ENCODE results near the gene LRRC4C.
A peak's percentile ranks its signal among the peaks of the same experiment; 100 is the strongest.

LRRC4C gene

GRCh38 chr11:40295466-40295865 lies 1164.0 kb downstream of the LRRC4C start:
- no peak for FAIRE-seq
- DNase-seq (ENCODE audit: low spot score): no peak

DNA sequence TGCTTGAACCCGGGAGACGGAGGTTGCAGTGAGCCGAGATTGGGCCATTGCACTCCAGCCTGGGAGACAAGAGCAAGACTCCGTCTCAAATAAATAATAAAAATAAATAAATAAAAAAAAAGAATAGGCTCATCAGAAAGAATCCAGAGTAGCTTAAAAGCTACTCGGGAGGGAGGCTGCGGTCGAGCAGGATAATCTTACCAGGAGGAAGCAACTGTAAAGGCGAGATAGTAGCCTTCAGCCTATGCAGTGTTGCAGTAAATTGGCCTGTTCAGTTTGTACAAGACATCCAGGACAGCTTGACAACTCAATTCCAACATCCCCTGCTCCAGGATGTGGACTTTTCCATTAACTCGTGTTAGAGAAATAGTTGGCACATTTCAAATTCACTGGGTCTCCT lies 1164.7 kb downstream of the LRRC4C start:
- no peak for FAIRE-seq
- DNase-seq (ENCODE audit: low spot score): no peak

DNA sequence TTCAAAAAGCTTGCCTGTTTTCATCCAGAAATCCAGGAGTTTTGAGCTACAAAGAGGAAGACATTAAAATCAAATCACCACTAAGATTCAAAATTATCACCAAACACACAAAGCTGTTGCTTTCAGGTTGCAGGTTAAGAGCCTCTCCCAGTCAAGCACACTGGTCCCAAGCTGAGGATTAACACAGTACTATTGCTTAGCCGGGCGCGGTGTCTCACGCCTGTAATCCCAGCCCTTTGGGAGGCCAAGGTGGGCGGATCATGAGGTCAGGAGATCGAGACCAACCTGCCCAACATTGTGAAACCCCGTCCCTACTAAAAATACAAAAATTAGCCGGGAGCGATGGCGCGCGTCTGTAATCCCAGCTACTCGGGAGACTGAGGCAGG lies 1165.1 kb downstream of the LRRC4C start:
- DNase-seq (ENCODE audit: low spot score): no peak

GRCh38 chr11:40293655-40294348 lies 1165.7 kb downstream of the LRRC4C start:
- DNase-seq (ENCODE audit: low spot score): peak; percentile 63

More for the DNA sequence above, 1165.1 kb downstream of the LRRC4C start:
- no peak for FAIRE-seq

DNA sequence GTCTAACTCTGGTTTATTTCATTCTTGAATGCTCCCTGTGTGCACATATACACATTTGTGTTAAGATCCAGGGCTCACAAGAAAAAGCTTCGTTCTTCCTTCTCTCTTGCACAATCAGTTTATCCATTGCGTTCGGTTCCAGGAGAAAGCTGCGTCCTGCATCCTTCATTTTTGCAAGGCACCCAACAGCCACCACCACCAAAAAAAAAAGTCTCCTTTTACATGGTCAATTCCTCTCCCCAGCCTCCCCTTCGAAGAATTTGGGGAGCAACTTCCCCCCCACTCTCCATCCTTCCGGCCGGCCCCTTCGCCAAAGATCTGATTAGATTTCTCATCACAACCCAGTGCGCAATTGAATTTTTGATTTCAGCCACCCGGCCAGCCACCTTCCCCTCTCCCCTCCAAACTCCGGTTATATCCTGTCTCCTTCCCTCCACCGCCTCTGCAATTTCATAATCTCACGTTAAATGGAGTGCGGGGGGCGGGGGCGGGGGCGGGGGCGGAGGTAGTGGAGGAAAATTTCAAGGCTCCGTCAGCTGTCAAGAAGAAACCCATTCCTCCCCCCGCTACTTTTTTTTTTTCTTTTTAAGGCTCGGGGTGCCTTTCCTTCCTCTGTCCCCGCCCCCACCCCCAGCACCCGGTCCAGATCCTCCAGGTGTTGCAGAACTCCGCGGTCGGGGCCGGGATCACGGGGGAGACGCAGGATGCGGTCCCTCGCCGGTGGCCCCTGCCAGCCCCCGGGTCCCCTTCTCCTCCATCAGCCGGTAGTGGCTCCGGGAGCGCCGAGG lies 1166.5 kb downstream of the LRRC4C start:
- no peak for FAIRE-seq
- DNase-seq (ENCODE audit: low spot score): no peak

More at GRCh38 chr11:40293655-40294348, 1165.7 kb downstream of the LRRC4C start:
- peak; percentile 69 for FAIRE-seq

DNA sequence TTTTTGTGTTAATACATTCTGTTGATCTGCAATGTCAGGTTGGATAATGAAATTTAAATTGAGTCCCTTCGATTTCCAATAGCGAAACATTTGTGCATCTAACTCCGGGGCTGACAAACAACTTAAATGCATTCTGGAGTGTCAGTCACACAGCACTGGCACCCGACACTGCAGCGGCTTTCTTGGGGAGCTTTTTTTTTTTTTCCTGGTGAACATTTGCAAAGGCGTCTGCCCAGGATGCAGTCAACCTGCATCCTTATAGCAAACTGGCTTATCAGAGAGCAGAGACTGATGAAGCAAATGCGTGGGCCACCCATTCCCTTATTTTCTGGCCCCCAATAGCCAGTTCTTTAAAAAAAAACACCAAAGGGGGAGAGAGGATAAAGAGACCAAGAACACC lies 1167.7 kb downstream of the LRRC4C start:
- FAIRE-seq (no peak), DNase-seq (ENCODE audit: low spot score) (no peak)

DNA sequence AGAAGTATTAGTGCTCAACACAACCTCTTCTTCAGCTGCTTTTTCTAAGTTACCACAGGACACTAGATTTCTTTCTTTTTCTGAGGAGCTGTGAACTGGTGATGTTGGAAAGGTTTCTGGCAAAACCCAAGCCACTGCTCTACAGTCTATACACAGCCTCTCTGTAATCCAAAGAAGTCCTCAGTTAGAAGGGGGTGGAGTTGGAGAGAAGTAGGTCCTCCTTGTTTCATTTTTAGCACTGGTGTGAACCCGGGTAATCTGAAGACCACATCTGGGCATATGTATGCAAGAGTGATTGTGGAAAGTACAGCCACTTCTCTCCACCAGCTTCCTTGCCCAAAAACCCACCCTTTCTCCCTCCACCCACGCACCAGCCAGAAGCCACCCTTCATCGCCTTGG lies 1168.1 kb downstream of the LRRC4C start:
- DNase-seq (ENCODE audit: low spot score) (no peak), FAIRE-seq (no peak)

DNA sequence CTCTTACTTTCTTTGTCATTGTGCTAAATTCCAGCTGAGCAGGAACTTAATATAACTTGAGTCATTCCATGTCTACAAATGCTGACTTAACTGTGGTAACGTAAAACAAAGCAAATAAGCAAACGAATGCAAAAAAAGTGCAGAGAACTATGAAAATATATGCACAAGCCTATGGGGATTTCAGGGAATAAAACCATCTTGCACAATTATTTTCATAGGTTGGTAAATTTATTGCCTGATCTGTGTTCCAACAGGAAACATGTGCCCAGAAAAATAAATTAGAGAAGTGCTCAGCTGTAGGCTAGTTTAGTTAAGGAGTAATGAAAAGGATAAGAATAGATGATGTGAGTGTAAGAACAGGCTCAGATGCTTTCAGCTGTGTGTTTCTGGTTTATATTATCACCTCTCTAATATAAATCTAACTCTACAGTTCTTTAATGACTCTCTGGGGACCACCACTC lies 1169.3 kb downstream of the LRRC4C start:
- FAIRE-seq: no peak
- no peak for DNase-seq (ENCODE audit: low spot score)

DNA sequence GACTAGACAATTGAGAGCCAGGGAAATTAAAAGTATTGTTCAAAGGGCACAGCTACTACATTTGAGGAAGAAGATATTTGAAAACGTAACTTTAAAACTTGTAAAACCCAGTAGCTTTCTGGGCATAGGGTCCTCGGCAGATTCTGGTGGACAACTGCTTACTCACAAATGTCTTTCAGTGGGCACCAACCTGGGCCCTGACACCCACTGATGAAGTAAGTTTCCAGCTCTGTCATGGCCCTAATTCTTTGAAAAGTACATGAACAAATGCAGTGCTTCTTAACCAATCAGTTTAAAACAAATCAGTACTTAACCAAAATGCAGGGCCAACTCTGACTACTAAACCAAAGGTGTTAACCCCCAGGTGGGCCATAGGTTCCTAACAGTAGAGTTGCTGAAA lies 1170.1 kb downstream of the LRRC4C start:
- no peak for FAIRE-seq
- DNase-seq (ENCODE audit: low spot score): no peak

DNA sequence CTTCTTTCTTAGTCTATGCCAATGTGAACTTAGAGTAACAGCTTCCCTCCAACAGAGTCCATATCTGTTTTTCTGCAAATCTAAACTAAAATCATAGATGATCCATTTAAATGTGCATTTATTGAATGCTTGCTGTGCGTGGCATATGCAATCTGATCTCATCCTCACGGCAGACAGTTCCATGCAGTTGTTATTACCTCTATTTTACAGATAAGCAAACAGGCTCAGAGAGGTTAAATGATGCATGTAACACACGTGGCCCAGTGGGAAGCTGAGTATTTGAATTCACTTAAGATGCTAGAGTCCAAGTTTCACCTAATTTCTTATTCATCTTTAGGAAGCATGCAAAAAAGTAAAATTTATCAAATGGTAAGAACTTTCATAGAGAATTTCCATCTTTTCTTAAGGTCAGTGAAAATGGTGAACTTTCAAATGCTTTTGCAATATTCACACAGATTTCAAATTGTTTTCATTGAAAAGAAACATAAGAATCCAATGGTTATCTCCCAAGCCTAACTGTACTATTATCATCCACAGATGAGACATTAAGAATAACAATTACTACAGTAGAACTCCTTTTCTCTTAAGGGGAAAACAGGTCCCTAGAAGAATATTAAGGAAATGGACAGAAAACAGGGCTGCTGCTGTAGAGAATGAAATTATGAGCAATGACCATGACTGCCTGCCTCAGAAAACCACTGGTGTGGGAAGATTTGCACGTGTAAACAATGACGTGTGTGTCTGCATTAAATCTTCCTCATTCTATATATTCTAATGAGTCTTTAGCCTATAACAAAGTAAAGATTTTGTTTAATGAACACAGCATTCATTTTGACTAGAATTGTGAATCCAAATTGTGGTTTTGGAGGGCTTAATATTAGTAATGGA lies 1171.3 kb downstream of the LRRC4C start:
- DNase-seq (ENCODE audit: low spot score) (no peak), FAIRE-seq (no peak)

- FAIRE-seq (no peak), DNase-seq (ENCODE audit: low spot score) (no peak)
Observed at GRCh38 chr11:40286137-40286536, 1173.3 kb downstream of the LRRC4C start.

GRCh38 chr11:40285558-40285957 lies 1173.9 kb downstream of the LRRC4C start:
- FAIRE-seq: no peak
- no peak for DNase-seq (ENCODE audit: low spot score)

GRCh38 chr11:40281052-40281580 lies 1178.3 kb downstream of the LRRC4C start:
- DNase-seq (ENCODE audit: low spot score) (no peak), FAIRE-seq (no peak)

DNA sequence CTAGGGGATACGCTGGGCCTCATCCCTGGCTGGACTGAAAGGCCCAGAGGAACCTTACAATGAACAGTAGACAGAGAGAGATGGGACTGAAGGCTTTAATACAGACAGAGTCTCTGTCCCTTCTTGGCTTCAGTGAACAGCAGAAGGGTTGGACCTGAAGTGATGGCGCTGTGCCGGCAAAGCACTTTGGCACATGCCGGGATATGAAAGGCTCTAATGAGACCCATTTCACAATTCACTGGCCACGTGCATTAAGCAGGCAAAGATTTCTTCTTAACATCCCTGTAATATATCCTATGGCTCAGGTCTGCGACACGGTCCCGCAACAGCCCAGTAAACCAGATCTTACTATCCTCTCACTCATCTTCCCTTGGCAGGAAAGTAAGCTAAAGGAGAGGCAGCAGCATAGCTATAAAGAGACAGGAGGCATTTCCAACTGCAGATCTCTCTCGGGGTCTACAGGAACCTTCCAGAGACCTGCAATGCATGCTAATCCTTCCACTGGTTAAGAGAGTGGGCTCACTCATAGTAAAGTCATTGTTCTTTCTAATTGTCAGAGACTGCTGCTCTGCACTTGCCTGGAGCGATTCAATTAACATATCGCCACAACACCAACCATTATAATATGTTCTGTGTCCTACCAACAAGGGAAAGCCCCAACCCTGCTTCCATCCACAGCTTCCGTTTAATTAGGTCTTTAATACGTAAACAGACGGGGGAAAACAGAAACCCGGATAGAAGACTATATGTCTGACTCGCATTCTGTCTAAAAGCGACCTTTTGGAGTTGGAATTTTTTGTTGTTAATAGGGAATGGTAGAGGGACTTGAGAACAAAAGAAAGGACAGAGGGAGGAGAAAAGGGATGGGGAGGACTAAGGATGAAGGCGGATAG lies 1179.0 kb downstream of the LRRC4C start:
- DNase-seq (ENCODE audit: low spot score) (no peak), FAIRE-seq (no peak)

GRCh38 chr11:40276960-40277359 lies 1182.5 kb downstream of the LRRC4C start:
- FAIRE-seq: no peak
- DNase-seq (ENCODE audit: low spot score): no peak

DNA sequence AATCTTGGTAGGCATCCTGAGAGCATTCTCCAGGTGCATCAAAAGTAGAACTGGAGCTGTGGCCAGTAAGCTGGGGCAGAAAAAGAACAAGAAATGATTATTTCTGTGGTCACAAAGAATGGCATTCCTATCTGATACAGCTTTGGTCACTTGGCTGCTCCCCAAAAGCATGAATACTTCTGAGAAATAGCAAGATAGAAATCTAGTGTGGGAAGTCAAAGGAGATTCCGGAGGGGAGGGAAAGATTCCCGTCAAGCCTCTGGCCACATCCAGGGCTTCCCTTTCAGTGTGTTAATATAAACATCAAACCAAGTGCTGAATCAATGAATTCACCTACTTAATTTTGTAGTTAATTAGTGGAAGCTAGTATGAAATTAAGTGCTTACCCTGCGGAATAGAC lies 1185.4 kb downstream of the LRRC4C start:
- peak; percentile 51 for DNase-seq (ENCODE audit: low spot score)
- peak; percentile 25 for FAIRE-seq

- no peak for FAIRE-seq
- no peak for DNase-seq (ENCODE audit: low spot score)
Observed at GRCh38 chr11:40273192-40273732, 1186.2 kb downstream of the LRRC4C start.

- FAIRE-seq (no peak), DNase-seq (ENCODE audit: low spot score) (no peak)
Observed at GRCh38 chr11:40271361-40271760, 1188.1 kb downstream of the LRRC4C start.

DNA sequence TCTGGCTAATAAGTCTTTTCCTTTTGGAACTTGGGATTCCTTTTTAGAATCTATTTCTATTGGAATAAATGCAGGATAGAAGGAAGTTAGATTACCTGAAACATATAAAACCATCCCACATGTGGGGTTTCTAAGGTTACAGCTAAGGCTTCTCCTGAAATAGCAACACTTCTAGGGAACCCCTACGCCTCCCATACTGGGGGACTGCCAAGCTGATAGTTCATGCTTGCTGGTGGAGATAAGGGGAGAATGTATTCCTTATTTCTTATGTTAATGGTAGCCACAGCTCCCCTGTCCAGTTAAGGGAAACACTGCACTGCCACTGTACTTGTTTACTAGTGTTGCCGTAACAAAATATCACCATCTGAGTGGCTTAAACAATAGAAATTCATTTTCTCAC lies 1189.6 kb downstream of the LRRC4C start:
- FAIRE-seq (no peak), DNase-seq (ENCODE audit: low spot score) (no peak)

GRCh38 chr11:40268551-40268950 lies 1190.9 kb downstream of the LRRC4C start:
- FAIRE-seq: no peak
- DNase-seq (ENCODE audit: low spot score): no peak
